Non-pigmented ciliary epithelial cell (primary cell): Measurements from ENCODE around the gene TRIP4.
"Not testable (repeated sequence)": the region's sequence is repeated elsewhere in the genome, so short reads cannot be mapped to it uniquely, and the experiment has no call there.

Experiments used
- DNase-seq: peaks from one replicate; pipeline ENCODE4 v3.0.0-alpha.2; 2010; ENCODE audit warnings: low read depth

TRIP4 gene

GRCh38 chr15:64381000-64381751 is 6.5 kb upstream of the TRIP4 start, which contains the start of gene PCLAF:
Gene PCLAF (minus strand): TSS chr15:64381441. CDS start chr15:64381371, 70 bp downstream.
- DNase-seq: peak; percentile 74

- DNase-seq: no peak
Observed at GRCh38 chr15:64383760-64384159, 3.9 kb upstream of the TRIP4 start.

GRCh38 chr15:64386291-64386690 is 1.3 kb upstream of the TRIP4 start:
- no peak for DNase-seq

DNA sequence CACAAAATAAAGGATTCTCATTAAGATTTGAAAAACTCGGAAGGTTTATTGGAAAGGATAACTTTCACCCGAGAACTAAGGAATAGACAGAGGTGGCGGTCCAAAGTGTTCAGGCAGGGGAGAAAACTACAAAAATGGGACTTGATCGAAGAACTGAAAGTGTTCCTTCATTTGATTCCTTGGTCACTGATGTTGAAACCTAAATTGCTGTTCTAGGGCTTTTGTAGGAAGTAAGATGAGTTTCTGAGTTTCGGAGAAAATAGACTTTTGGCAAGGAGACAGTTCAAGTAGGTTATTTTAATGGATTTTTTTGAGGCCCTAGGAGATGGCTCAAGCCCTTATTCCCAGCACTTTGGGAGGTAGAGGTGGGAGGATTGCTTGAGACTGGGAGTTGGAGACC is 1.4 kb downstream of the TRIP4 start:
- no peak for DNase-seq

GRCh38 chr15:64392471-64392870 is 4.8 kb downstream of the TRIP4 start:
- not testable (repeated sequence) for DNase-seq

DNA sequence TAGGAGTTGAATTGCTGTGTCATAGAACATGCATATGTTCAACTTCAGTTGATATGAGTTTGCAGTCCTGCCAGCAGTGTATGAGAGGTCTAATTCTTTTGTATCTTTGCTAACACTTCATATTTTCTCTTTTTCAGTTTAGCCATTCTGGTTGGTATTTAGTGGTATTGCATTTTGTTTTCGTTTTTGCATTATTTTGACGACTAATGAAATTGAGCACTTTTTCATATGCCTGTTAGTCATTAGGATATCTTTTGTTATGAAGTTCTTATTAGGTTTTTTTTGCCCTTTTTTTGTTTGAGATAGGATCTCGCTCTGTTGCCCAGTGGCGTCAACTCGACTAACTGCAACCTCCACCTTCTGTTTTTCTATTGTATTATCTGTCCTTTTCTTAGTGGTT is 9.2 kb downstream of the TRIP4 start:
- DNase-seq: no peak

GRCh38 chr15:64398575-64398974 is 10.9 kb downstream of the TRIP4 start:
- no peak for DNase-seq

GRCh38 chr15:64400583-64400982 is 12.9 kb downstream of the TRIP4 start:
- no peak for DNase-seq

DNA sequence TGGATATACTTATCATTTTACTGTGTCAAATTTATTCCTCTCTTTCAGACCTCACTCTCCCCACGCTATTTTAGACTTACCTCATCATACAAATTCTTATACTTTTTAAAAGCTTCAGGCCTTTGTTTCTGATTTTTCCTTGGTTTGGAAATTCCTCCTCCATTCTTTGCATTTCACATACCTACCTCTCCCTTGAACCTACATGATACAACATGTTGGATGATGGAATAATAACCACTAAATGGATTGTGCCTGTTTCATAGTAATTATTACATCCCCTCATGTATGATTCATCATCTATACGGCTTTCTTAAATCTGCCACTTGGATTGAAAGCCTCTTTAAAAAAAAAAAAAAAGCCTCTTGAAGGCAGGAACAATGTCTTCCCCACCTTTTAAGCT is 24.6 kb downstream of the TRIP4 start:
- DNase-seq: no peak

GRCh38 chr15:64422697-64423096 is 35.1 kb downstream of the TRIP4 start:
- DNase-seq: no peak

- DNase-seq: no peak
Observed at GRCh38 chr15:64423970-64424369, 36.3 kb downstream of the TRIP4 start.

GRCh38 chr15:64425221-64425620 is 37.6 kb downstream of the TRIP4 start:
- DNase-seq: no peak

- no peak for DNase-seq
Observed at GRCh38 chr15:64426845-64427465, 39.3 kb downstream of the TRIP4 start.

DNA sequence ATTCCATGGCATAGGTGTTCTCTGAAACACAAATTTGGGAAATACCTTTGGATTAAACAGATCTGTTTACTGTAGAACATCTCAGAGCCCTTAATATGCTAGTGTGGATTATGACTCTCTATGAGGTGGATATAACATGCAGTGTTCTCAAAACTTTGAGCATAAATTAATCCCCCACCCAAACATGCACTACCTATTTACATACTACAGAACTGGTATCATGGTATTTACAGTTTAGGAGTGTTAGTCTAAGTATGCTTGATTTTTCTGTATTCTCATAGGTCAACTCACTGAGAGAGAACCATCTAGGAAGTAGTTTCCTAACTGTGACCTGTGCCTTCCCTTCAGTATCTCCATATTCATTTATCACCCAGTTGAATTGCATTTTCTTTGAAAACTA is 41.8 kb downstream of the TRIP4 start:
- no peak for DNase-seq

GRCh38 chr15:64430000-64430735 is 42.5 kb downstream of the TRIP4 start:
- peak; percentile 79 for DNase-seq

GRCh38 chr15:64437982-64438381 is 50.3 kb downstream of the TRIP4 start:
- no peak for DNase-seq

DNA sequence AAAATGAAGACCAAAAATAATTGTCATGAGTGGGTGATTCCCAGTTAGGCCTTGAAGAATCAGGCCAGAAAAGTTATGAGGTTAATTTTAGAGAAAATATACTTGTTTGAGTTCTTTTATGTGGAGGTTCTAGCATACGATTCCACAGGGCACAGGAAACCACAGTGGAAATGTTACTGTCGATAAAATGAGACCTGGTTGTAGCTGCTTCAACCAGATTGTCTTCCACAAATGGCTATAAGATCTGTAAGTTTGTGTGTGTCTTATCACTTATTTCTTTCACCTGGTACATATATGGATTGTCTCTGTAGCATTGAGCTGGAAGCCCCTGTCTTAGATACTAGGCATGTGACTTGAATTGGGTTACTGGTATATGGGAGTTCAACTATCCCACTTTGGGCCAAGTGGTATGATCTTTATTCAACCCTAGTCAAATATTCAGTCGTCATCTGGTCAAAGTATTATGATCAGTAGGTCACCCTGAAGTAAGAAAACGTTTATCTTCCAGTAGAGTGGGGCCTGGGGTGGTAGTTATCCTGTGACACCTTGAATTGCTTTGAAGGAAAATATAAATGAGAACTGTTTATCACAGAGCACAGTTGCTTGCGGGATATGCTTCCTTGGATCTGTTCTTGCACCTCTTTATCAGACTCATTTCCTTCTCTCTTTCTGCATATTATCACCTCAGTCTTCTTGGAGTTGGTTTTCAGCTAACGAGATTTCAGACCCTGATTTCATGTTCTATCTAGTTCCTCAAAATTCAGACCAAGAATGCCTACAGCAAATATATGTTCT is 51.2 kb downstream of the TRIP4 start:
- no peak for DNase-seq

DNA sequence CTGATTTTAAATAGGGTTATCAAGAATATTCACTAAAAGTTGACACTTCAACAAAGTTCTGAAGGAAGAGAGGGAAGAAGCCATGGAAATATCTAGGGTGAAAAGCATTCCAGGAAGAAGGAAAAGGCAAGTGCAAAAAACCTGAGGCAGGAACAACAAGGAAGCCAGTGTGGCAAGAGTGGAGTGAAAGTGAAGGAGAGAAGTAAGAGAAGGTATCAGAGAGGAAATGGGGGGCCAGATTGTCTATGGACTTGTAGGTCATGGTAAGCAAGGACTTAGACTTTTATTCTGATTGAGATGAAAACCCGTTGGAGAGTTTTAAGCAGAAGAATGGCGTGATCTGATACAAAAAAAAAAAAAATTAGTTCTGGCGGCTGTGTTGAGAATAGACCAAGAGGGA is 54.2 kb downstream of the TRIP4 start:
- no peak for DNase-seq

- no peak for DNase-seq
Observed at GRCh38 chr15:64443016-64443415, 55.4 kb downstream of the TRIP4 start.

DNA sequence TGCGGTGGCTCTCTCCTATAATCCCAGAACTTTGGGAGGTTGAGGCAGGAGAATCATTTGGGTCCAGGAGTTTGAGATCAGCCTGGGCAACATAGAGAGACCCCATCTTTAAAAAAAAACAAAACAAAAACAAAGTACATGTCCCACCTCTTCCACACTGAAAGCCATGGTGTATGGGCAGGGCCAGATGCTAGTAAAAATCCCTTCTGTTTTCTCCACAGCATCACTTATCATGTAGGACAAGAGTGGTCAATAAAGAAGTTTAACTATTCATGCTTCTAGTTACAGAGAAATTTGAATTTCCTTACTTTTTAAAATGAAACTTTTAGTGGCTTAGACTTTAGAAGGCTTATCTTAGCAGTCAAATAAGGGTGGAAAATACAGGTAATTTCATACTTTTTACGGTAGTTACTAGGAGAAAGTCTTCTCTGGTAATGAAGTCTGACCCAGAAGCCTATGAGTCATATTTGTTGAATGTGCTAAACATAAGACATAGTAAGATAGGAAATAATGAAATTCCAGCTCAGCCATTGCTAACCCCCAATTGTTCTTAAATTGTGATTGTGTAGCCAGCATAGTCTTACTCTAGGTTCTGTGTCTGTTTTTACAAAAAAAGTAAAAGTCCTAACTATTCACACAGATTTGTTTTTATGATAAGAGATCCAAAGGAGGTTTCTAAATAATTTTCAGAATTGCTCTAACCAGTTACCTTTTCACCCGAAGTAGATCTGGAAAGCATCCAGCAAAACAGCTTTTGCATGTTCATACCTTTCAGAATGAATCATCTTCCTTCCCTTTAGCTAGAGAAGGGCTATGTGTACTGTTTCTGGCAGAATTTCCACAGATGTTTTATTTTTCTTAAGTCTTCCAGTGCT is 56.3 kb downstream of the TRIP4 start:
- peak; percentile 89 for DNase-seq

- DNase-seq: no peak
Observed at GRCh38 chr15:64444836-64445235, 57.2 kb downstream of the TRIP4 start.
